GM23338 (cell line): ENCODE measurements around the gene ZDHHC11B. TPM values are rescaled to one million over a fixed set of nuclear protein-coding genes. Genes with fewer than 3 reads are reported as not detected.
"Not testable (repeated sequence)": the region's sequence is repeated elsewhere in the genome, so short reads cannot be mapped to it uniquely, and the experiment has no call there.

Source experiments
- ATAC-seq: fragments of 200-7000 bp; cut with Tn5 transposase; 3 replicates; pipeline ENCODE4 v1.9.1; 2020
- DNase-seq: peaks from one replicate; pipeline ENCODE4 v3.0.0-alpha.2; 2015; ENCODE audit warnings: low spot score
- H2AFZ ChIP-seq: fragments of 200-600 bp; sonication (generic); 2 replicates; pipeline ENCODE4 v1.8.0; 2016; ENCODE audit warnings: antibody characterized with exemption, mild to moderate bottlenecking, moderate library complexity
- H3F3A ChIP-seq: fragments of 200-600 bp; sonication (generic); replicated peaks from 2 replicates; pipeline ENCODE4 v1.8.0; 2017; ENCODE audit warnings: antibody characterized with exemption, mixed run types, low read depth
- H3K27ac ChIP-seq: fragments of 200-600 bp; sonication (generic); 2 replicates; pipeline ENCODE4 v1.6.1; 2016; ENCODE audit warnings: low read depth
- H3K27me3 ChIP-seq: fragments of 200-600 bp; sonication (generic); 2 replicates; pipeline ENCODE4 v1.8.0; 2016; ENCODE audit warnings: mild to moderate bottlenecking, mixed run types, moderate library complexity; ENCODE audit not compliant: insufficient read depth
- H3K36me3 ChIP-seq: fragments of 200-600 bp; sonication (generic); 2 replicates; pipeline ENCODE4 v1.8.0; 2016; ENCODE audit warnings: mild to moderate bottlenecking; ENCODE audit not compliant: insufficient read depth
- H3K4me1 ChIP-seq: fragments of 200-600 bp; sonication (generic); 2 replicates; pipeline ENCODE4 v1.8.0; 2016; ENCODE audit warnings: mild to moderate bottlenecking, moderate library complexity; ENCODE audit not compliant: insufficient read depth
- H3K4me2 ChIP-seq: fragments of 200-600 bp; sonication (generic); 2 replicates; pipeline ENCODE4 v1.7.1; 2017; ENCODE audit warnings: mixed run types
- H3K4me3 ChIP-seq: fragments of 200-600 bp; sonication (generic); 2 replicates; pipeline ENCODE4 v1.6.1; 2016; ENCODE audit warnings: mixed run types
- H3K79me2 ChIP-seq: fragments of 200-600 bp; sonication (generic); replicated peaks from 2 replicates; pipeline ENCODE4 v1.8.0; 2017; ENCODE audit warnings: mild to moderate bottlenecking; ENCODE audit not compliant: insufficient read depth
- H3K9me2 ChIP-seq: fragments of 200-600 bp; sonication (generic); 2 replicates; pipeline ENCODE4 v1.8.0; 2017; ENCODE audit not compliant: insufficient read depth
- H4K20me1 ChIP-seq: fragments of 200-600 bp; sonication (generic); replicated peaks from 2 replicates; pipeline ENCODE4 v1.8.0; 2017; ENCODE audit warnings: mild to moderate bottlenecking; ENCODE audit not compliant: insufficient read depth
- H3K27ac Mint-ChIP-seq: 2 replicates; pipeline ENCODE4 v1.8.0; 2020; ENCODE audit warnings: inconsistent platforms, mild to moderate bottlenecking, moderate library complexity, mixed read lengths
- H3K27me3 Mint-ChIP-seq: 3 replicates; pipeline ENCODE4 v1.8.0; 2022; ENCODE audit warnings: low read depth, mild to moderate bottlenecking, moderate library complexity, mixed read lengths, inconsistent platforms; ENCODE audit not compliant: insufficient read depth, poor library complexity
- H3K36me3 Mint-ChIP-seq: 3 replicates; pipeline ENCODE4 v1.8.0; 2021; ENCODE audit warnings: low read depth, mild to moderate bottlenecking, inconsistent platforms, moderate library complexity, mixed read lengths
- H3K4me1 Mint-ChIP-seq: 3 replicates; pipeline ENCODE4 v1.8.0; 2020; ENCODE audit warnings: mild to moderate bottlenecking, inconsistent platforms, mixed read lengths
- H3K4me3 Mint-ChIP-seq: 3 replicates; pipeline ENCODE4 v1.8.0; 2021; ENCODE audit warnings: moderate library complexity, mild to moderate bottlenecking, inconsistent platforms, mixed read lengths
- H3K9me3 Mint-ChIP-seq: 3 replicates; pipeline ENCODE4 v1.8.0; 2020; ENCODE audit warnings: moderate library complexity, mild to moderate bottlenecking, inconsistent platforms, mixed read lengths
- CTCF ChIP-seq, 2 experiments: fragments of 200-600 bp in 1 of 2; sonication (generic) in 1 of 2; conservative IDR thresholded peaks; 2 replicates each; pipeline versions ENCODE4 v1.5.1 to v1.6.1; 2016 to 2017; ENCODE audit warnings: antibody characterized with exemption in 2 of 2, low read depth in 2 of 2, mild to moderate bottlenecking in 2 of 2, moderate library complexity in 1 of 2
- ETS1 ChIP-seq: IDR thresholded peaks from 2 replicates; pipeline ENCODE4 v1.6.1; 2016; ENCODE audit warnings: antibody characterized with exemption
- REST ChIP-seq: IDR thresholded peaks from one replicate; pipeline ENCODE4 v1.6.1; 2018; ENCODE audit warnings: antibody characterized with exemption; ENCODE audit not compliant: unreplicated experiment
- ZNF114 ChIP-seq: fragments of 250-450 bp; sonication (Bioruptor Pico); IDR thresholded peaks from 2 replicates; pipeline ENCODE4 v1.5.0; 2020; ENCODE audit warnings: mild to moderate bottlenecking, moderate library complexity
- polyA plus RNA-seq: library from polyadenylated mRNA; unstranded; fragments of >200 nt; fragmentation: Nextera tagmentation; extraction: Ambion mirVana; gene quantifications from 2 replicates; pipeline ENCODE4 v1.2.1, GENCODE V29; 2016
- total RNA-seq: library from RNA; depleted of rRNA; stranded (reverse); fragments of >200 nt; shearing (Covaris generic); gene quantifications from 2 replicates; pipeline ENCODE4 v1.2.3, GENCODE V29; 2014

ZDHHC11B gene
- total and polyA plus RNA-seq, 2 experiments from 2014 or later, result 0.89 to 1.2 TPM

GRCh38 chr5:691817-692528 is 92.6 kb downstream of the ZDHHC11B start (continued):
- TF ChIP-seq ETS1 (no peak), ZNF114 (CRISPR knock-in tag) (no peak), REST (no peak), CTCF (conservative IDR thresholded peaks at IDR 0.05; ENCODE audit: low read depth in 2 of 2) (no peak)

- H4K20me1 ChIP-seq, H3K4me1 Mint-ChIP-seq, H2AFZ ChIP-seq, H3K27ac ChIP-seq, H3K9me2 ChIP-seq, H3K36me3 Mint-ChIP-seq, H3K36me3 ChIP-seq, H3K4me2 ChIP-seq, H3K79me2 ChIP-seq, H3K4me3 ChIP-seq, H3K27ac Mint-ChIP-seq, H3K27me3 Mint-ChIP-seq, DNase-seq, H3F3A ChIP-seq, H3K4me1 ChIP-seq, H3K4me3 Mint-ChIP-seq, H3K9me3 Mint-ChIP-seq: not testable (repeated sequence)
- H3K27me3 ChIP-seq, result peaks cover 13% of the 10 kb centered on the region
- peak; percentile 49 for ATAC-seq
Measured at GRCh38 chr5:691049-691448, 93.5 kb downstream of the ZDHHC11B start.

- not testable (repeated sequence) for H3K36me3 Mint-ChIP-seq
- ATAC-seq, result peak; percentile 38
Measured at GRCh38 chr5:690293-690692, 94.2 kb downstream of the ZDHHC11B start.

GRCh38 chr5:688348-689010 is 96.0 kb downstream of the ZDHHC11B start:
- H3K4me1 Mint-ChIP-seq, H3K27ac Mint-ChIP-seq, H3K36me3 Mint-ChIP-seq, H3K27ac ChIP-seq, DNase-seq, H3K4me2 ChIP-seq, H3K36me3 ChIP-seq, H3K9me2 ChIP-seq, H3F3A ChIP-seq, H3K4me3 Mint-ChIP-seq, H3K4me3 ChIP-seq, ATAC-seq, H2AFZ ChIP-seq, H3K9me3 Mint-ChIP-seq, H3K4me1 ChIP-seq, H3K79me2 ChIP-seq, H3K27me3 ChIP-seq, H4K20me1 ChIP-seq: not testable (repeated sequence)
- peaks cover 15% of the 10 kb centered on the region for H3K27me3 Mint-ChIP-seq

More at GRCh38 chr5:690293-690692, 94.2 kb downstream of the ZDHHC11B start:
- not testable (repeated sequence) for H3K27me3 Mint-ChIP-seq, H3K4me1 Mint-ChIP-seq, H3K4me1 ChIP-seq, H2AFZ ChIP-seq, H3F3A ChIP-seq, H3K79me2 ChIP-seq, H3K27ac ChIP-seq, H3K9me3 Mint-ChIP-seq, H3K4me3 Mint-ChIP-seq, H3K36me3 ChIP-seq, DNase-seq, H3K4me2 ChIP-seq, H4K20me1 ChIP-seq, H3K27ac Mint-ChIP-seq, H3K4me3 ChIP-seq, H3K9me2 ChIP-seq
- H3K27me3 ChIP-seq, result peaks cover 13% of the 10 kb centered on the region

- H3K27me3 ChIP-seq, H3F3A ChIP-seq, DNase-seq, H3K4me1 Mint-ChIP-seq, H3K27me3 Mint-ChIP-seq, H3K36me3 ChIP-seq, H3K27ac ChIP-seq, H3K27ac Mint-ChIP-seq, H3K4me2 ChIP-seq, H3K4me1 ChIP-seq, H3K79me2 ChIP-seq, H3K4me3 Mint-ChIP-seq, ATAC-seq, H2AFZ ChIP-seq, H4K20me1 ChIP-seq, H3K9me3 Mint-ChIP-seq, H3K9me2 ChIP-seq, H3K4me3 ChIP-seq, H3K36me3 Mint-ChIP-seq: not testable (repeated sequence)
Measured at GRCh38 chr5:686936-687335, 97.6 kb downstream of the ZDHHC11B start.
